22Rv1 (cell line): ENCODE measurements around the gene EDRF1.

Experiments
- H3K27ac ChIP-seq: fragments of 450-650 bp; 2 replicates; pipeline ENCODE4 v1.5.1; 2017
- ZFX ChIP-seq: fragments of 450-650 bp; IDR thresholded peaks from 2 replicates; pipeline ENCODE4 v1.6.1; 2017; ENCODE audit warnings: antibody characterized with exemption, borderline replicate concordance
- TF ChIP-seq, protein P1 (sequence below): fragments of 450-650 bp; IDR thresholded peaks from 2 replicates; pipeline ENCODE4 v1.5.1; 2017; ENCODE audit warnings: mild to moderate bottlenecking

EDRF1 gene

DNA sequence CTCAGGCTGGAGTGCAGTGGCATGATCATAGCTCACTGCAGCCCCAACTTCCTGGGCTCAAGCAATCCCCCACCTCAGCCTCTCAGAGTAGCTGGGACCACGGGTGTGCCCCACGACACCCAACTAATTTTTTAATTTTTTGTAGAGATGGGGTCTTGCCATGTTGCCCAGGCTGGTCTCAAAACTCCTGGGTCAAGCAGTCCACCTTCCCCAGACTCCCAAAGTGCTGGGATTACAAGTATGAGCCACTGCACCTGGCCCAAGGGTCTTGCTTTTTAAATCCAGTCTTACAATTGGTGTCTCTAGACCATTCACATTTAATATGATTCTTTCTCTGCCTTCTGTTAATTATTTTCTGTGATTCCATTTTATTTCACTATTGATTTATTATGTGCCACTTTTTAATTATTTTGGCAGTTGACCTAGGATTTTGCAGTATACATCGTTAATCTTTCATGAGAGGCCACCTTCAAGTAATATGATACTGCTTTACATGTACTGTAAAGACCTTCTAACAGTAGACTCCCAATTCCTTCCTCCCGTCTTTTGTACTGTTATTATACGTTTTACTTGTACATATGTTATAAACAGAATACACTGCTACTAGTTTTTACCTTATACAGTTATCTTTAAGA lies 37.5 kb downstream of the EDRF1 start:
- no peak for TF ChIP-seq ZFX
- TF ChIP-seq, protein P1, sequence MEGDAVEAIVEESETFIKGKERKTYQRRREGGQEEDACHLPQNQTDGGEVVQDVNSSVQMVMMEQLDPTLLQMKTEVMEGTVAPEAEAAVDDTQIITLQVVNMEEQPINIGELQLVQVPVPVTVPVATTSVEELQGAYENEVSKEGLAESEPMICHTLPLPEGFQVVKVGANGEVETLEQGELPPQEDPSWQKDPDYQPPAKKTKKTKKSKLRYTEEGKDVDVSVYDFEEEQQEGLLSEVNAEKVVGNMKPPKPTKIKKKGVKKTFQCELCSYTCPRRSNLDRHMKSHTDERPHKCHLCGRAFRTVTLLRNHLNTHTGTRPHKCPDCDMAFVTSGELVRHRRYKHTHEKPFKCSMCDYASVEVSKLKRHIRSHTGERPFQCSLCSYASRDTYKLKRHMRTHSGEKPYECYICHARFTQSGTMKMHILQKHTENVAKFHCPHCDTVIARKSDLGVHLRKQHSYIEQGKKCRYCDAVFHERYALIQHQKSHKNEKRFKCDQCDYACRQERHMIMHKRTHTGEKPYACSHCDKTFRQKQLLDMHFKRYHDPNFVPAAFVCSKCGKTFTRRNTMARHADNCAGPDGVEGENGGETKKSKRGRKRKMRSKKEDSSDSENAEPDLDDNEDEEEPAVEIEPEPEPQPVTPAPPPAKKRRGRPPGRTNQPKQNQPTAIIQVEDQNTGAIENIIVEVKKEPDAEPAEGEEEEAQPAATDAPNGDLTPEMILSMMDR = no peak
- H3K27ac ChIP-seq = peak overlapping the region; percentile 67

DNA sequence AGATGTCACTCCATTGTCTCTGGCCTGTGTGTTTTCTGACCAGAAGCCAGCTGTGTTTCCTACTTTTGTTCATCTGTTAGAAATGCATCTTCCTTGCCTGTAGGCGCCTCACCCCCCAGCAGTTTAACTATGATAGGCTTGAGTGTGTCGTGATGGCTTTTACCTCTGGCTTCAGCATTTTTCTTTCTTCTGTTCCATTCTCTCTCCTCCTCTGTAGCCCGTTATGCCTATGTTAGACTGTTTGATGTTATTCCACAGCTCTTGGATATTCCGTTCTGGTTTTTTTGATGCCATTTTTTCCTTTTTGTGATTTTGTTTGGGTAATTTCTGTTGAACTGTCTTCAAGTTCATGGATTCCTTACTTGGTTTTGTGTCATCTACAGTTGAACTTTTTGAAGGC lies 38.2 kb downstream of the EDRF1 start:
- no peak for TF ChIP-seq ZFX
- TF ChIP-seq, protein P1 = no peak

DNA sequence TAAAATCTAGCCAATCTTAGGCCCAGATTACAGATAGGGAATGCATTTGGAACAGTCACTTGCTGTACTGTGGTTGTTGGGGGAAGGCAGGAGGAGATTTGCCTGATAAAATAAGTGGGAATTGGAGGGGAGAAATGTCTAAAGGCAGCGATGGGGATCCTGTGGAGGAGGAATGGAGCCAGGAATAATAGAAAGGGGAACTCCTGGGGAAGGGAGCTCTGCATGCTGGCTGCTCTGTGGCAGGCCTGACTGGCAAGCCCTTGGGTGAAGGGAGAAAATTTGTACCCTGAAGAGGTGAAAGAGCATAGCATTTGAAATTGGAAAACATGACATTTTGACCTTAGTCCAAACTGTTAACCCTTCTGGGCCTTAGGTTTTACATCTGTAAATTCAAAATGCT lies 42.5 kb downstream of the EDRF1 start:
- TF ChIP-seq, protein P1 = no peak
- TF ChIP-seq ZFX = no peak

More for the DNA sequence above, 38.2 kb downstream of the EDRF1 start:
- no peak overlapping the region for H3K27ac ChIP-seq

DNA sequence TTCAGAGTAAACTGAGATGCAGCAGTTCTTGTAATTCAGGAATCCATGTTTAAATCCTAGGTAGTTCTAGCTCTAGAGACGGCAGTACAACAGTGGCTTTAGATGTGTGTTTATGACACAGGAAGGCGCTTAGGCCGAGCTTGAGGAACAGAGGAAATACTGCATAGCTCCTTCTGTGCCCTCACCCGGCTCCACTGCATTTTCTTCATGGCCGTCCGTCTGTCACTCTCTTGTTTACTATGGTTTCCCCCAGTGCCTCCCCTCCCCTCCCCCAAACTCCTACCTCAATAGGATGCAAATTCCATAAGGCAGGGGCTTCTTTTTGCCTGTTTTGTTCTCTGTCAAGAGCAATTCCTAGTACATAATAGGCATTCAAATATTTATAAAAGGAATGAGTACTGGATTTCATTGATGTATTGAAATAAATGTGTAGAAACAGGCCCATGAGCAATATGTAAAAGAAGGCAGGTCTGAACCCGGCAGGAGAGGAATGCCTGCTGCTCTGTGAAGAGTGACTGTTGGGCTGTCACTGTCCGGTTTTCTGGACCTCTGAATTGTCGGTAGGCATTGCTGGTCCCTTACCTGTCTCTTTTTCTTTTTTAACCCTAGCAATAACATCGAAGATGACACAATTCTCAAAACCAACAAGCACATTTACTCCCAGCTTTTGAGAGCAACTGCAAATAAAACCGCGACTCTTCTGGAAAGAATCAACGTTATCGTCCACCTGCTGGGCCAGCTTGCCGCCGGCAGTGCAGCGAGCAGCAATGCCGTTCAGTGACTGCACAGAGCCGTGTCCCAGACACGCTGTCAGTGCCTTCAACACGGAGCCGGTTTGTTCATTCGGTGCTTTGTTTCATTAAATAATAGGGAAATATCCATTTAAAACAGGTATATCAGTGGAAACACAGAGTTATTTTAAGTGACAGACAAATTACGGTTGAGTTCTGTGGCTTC lies 43.5 kb downstream of the EDRF1 start:
- no peak overlapping the region for H3K27ac ChIP-seq
- TF ChIP-seq, protein P1 = no peak
- TF ChIP-seq ZFX = no peak

More for the DNA sequence above, 42.5 kb downstream of the EDRF1 start:
- no peak overlapping the region for H3K27ac ChIP-seq

DNA sequence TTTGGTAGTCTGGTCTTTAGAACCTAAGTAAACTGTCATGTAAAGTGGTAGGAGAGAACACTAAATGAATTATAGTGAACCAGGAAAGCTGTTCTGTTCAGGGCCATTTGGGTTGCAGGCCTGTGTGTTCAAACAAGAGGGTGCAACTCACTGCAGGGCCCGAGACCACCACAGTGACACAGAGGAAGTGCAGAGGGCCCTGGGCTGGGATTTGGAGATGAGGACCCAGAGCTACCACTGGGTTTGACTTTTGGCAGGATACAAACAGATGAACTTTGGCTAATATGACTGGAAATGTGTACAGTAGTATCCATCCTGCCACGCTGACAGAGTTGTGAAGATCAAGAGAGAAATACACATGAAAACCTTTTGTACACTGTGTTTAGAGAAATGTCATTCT lies 46.3 kb downstream of the EDRF1 start:
- no peak for TF ChIP-seq ZFX
- TF ChIP-seq, protein P1 = no peak
- H3K27ac ChIP-seq = no peak overlapping the region

DNA sequence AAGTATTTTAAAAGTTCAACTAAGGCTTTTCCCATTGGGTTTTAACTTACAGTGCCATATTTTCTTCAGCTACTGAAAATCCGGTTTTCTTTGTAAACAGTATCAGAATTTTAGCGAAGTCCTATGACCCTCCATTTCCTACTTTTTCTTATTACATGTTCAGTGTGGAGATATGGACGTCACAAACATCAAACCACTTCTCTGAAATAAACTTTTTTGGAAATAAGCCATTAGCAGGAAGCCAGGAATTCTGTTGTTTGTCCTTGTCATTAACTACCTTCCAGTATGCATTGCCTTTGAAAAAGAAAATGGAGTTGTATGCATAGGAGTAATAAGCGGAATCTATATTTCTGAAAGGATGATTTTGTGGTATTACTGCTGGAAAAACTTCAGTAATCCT lies 47.0 kb downstream of the EDRF1 start:
- H3K27ac ChIP-seq = no peak overlapping the region
- no peak for TF ChIP-seq ZFX
- TF ChIP-seq, protein P1 = no peak
